B cell (primary cell): ENCODE results near the gene IGSF9. TPM values are rescaled to one million over a fixed set of nuclear protein-coding genes. Genes with fewer than 3 reads are reported as not detected.

ENCODE experiments used
- ATAC-seq: fragments of 200-7000 bp; cut with Tn5 transposase; one replicate; pipeline ENCODE4 v1.10.0; 2021; ENCODE audit warnings: low read depth, mild to moderate bottlenecking, moderate number of reproducible peaks, moderate library complexity
- CTCF ChIA-PET: fragments of 350-600 bp; sonication (Branson Sonifier 250); formaldehyde crosslinking; loops from one replicate; lab custom pipeline; 2021; ENCODE audit warnings: antibody characterized with exemption, inconsistent platforms; lab: Charles Lee
- POLR2A ChIA-PET: fragments of 350-600 bp; sonication (Branson Sonifier 250); formaldehyde crosslinking; loops from one replicate; lab custom pipeline; 2021; ENCODE audit warnings: antibody characterized with exemption; lab: Charles Lee
- DNase-seq: peaks from one replicate; pipeline ENCODE4 v3.0.0; 2013
- H2AFZ ChIP-seq: 2 replicates; pipeline ENCODE4 v1.6.1; 2012; ENCODE audit warnings: mild to moderate bottlenecking, low read depth, low read length; ENCODE audit not compliant: insufficient read depth, poor library complexity, severe bottlenecking
- H3K27ac ChIP-seq, 2 donors: 1 replicate in 1 of 2; 2 replicates in 1 of 2; pipeline ENCODE4 v1.5.1; 2012 to 2013; ENCODE audit warnings: low read length in 2 of 2, mild to moderate bottlenecking in 2 of 2, moderate library complexity in 1 of 2
- H3K27me3 ChIP-seq, 4 experiments: fragments of 200-600 bp in 1 of 4; sonication (generic) in 1 of 4; replicated peaks in 1 of 4; 1 replicate in 2 of 4; 2 replicates in 2 of 4; pipeline versions ENCODE4 v1.6.1 to v1.7.0; 2013 to 2016; ENCODE audit warnings: low read length in 3 of 4, mild to moderate bottlenecking in 2 of 4, mixed read lengths in 1 of 4, moderate library complexity in 1 of 4; ENCODE audit not compliant: insufficient read depth in 4 of 4, control insufficient read depth in 3 of 4; ENCODE audit errors: control extremely low read depth in 1 of 4
- H3K36me3 ChIP-seq, 2 experiments: replicated peaks in 1 of 2; 1 replicate in 1 of 2; 2 replicates in 1 of 2; pipeline versions ENCODE4 v1.6.1 to v1.7.1; 2013; ENCODE audit warnings: low read length in 1 of 2; ENCODE audit not compliant: insufficient read depth in 2 of 2, control insufficient read depth in 1 of 2; ENCODE audit errors: control extremely low read depth in 1 of 2, extremely low read depth in 1 of 2
- H3K4me1 ChIP-seq, 2 donors: fragments of 200-600 bp in 1 of 2; sonication (generic) in 1 of 2; 1 replicate in 1 of 2; 2 replicates in 1 of 2; pipeline versions ENCODE4 v1.5.1 to v1.6.1; 2013 to 2017; ENCODE audit warnings: low read length in 2 of 2; ENCODE audit not compliant: control insufficient read depth in 2 of 2, insufficient read depth in 2 of 2
- H3K4me2 ChIP-seq: replicated peaks from 2 replicates; pipeline ENCODE3; 2012; ENCODE audit warnings: mild to moderate bottlenecking, low read depth, low read length; ENCODE audit not compliant: poor library complexity, severe bottlenecking
- H3K4me3 ChIP-seq, 5 experiments: fragments of 200-600 bp in 1 of 5; sonication (generic) in 1 of 5; 1 replicate in 3 of 5; 2 replicates in 2 of 5; pipeline versions ENCODE4 v1.5.1 to v1.7.0; 2011 to 2016; ENCODE audit warnings: low read length in 4 of 5, mild to moderate bottlenecking in 4 of 5, low read depth in 2 of 5, control low read depth in 1 of 5, moderate library complexity in 1 of 5; ENCODE audit not compliant: insufficient read depth in 1 of 5; ENCODE audit errors: control extremely low read depth in 1 of 5, extremely low read depth in 1 of 5
- H3K79me2 ChIP-seq: fragments of 200-600 bp; sonication (generic); one replicate; pipeline ENCODE4 v1.6.0; 2016; ENCODE audit warnings: low read length; ENCODE audit not compliant: control insufficient read depth, insufficient read depth
- H3K9ac ChIP-seq: fragments of 200-600 bp; sonication (generic); 2 replicates; pipeline ENCODE4 v1.6.1; 2017; ENCODE audit warnings: mild to moderate bottlenecking, low read length, moderate library complexity
- H3K9me3 ChIP-seq, 3 donors: one replicate each; pipeline versions ENCODE4 v1.6.1 to v1.7.1; 2013; ENCODE audit warnings: low read length in 2 of 3; ENCODE audit not compliant: control insufficient read depth in 2 of 3, insufficient read depth in 1 of 3; ENCODE audit errors: control extremely low read depth in 1 of 3
- H4K20me1 ChIP-seq: 2 replicates; pipeline ENCODE4 v1.6.0; 2012; ENCODE audit warnings: mild to moderate bottlenecking, low read length; ENCODE audit not compliant: insufficient read depth, control insufficient read depth, poor library complexity, severe bottlenecking
- H3K27ac Mint-ChIP-seq: one replicate; pipeline ENCODE4 v1.8.0; 2021; ENCODE audit warnings: mixed read lengths
- H3K27me3 Mint-ChIP-seq: one replicate; pipeline ENCODE4 v1.8.0; 2021; ENCODE audit warnings: mixed read lengths
- H3K4me1 Mint-ChIP-seq: one replicate; pipeline ENCODE4 v1.8.0; 2021; ENCODE audit warnings: mixed read lengths
- H3K4me3 Mint-ChIP-seq: one replicate; pipeline ENCODE4 v1.8.0; 2021; ENCODE audit warnings: mixed read lengths
- H3K9me3 Mint-ChIP-seq: one replicate; pipeline ENCODE4 v1.8.0; 2022; ENCODE audit warnings: mixed read lengths; ENCODE audit not compliant: insufficient read depth
- CTCF ChIP-seq: fragments of 200-600 bp; IDR thresholded peaks from one replicate; pipeline ENCODE4 v1.8.0; 2022; ENCODE audit warnings: antibody characterized with exemption, mild to moderate bottlenecking
- EZH2 ChIP-seq: IDR thresholded peaks from 2 replicates; pipeline ENCODE4 v1.6.1; 2012; ENCODE audit warnings: borderline replicate concordance, low read depth, mild to moderate bottlenecking, moderate library complexity, low read length; ENCODE audit not compliant: insufficient read depth, poor library complexity, severe bottlenecking
- WGBS: methylation state at CpG from one replicate; pipeline ENCODE4 v1.1.5; 2013; ENCODE audit warnings: missing lambda C conversion rate; ENCODE audit not compliant: insufficient coverage; 5-methylcytosine and 5-hydroxymethylcytosine counted together
- intact Hi-C: fragments of 100-400 bp; cut with micrococcal nuclease; formaldehyde crosslinking; loops from one replicate; pipeline ENCODE4 v1.10.0; 2022
- polyA plus RNA-seq: library from polyadenylated mRNA; depleted of rRNA; stranded (reverse); fragments of >200 nt; gene quantifications from 2 replicates; pipeline ENCODE4 v1.2.3, GENCODE V29; 2012
- total RNA-seq, 2 donors: library from RNA; stranded (reverse); fragments of 120-200 nt in 1 of 2; gene quantifications; 1 replicate in 1 of 2; 2 replicates in 1 of 2; pipeline versions ENCODE4 v1.2.3 to v1.2.4, GENCODE V29; 2013 to 2022

Gene IGSF9
- total and polyA plus RNA-seq, 2 donors (not counting 1 experiment from before 2014, with no cell fraction given), result 0.36 to 0.37 TPM

GRCh38 chr1:159891275-159892157, 53.9 kb downstream of the IGSF9 start:
- Mint-ChIP-seq H3K27me3 (peaks cover 6% of the 10 kb centered on the region), H3K27ac (peak overlapping the region; percentile 70)
- POLR2A ChIA-PET, result no interaction called here

More at GRCh38 chr1:159891275-159892157, 53.9 kb downstream of the IGSF9 start:
- no peak overlapping the region for H3K9ac ChIP-seq
- no peaks in the 10 kb centered on the region for H3K36me3 ChIP-seq
- H3K4me1 ChIP-seq, result peaks cover 18 to 19% of the 10 kb centered on the region in 2 donors
- Mint-ChIP-seq H3K9me3 (no peaks in the 10 kb centered on the region), H3K4me3 (no peak overlapping the region), H3K4me1 (peaks cover 26% of the 10 kb centered on the region)
- no peak overlapping the region for H3K4me2 ChIP-seq
- no peak overlapping the region for H3K4me3 ChIP-seq
- H3K27ac ChIP-seq, result no peak overlapping the region
- CTCF ChIA-PET, result interaction anchor here (0.6 to 8.9 kb wide), 30 partner anchors 12 to 759 kb away, joined by 3 to 211 read pairs (median 7); partner anchors contain the start of genes DUSP23, FCRL6, IGSF9 and TAGLN2
- DNase-seq (peak; percentile 81), ATAC-seq (peak; percentile 86)
- H4K20me1 ChIP-seq, result no peaks in the 10 kb centered on the region
- H3K79me2 ChIP-seq, result no peaks in the 10 kb centered on the region
- H2AFZ ChIP-seq, result no peak overlapping the region
- WGBS, result 34% methylated on average over 4 of the region's 7 CpGs
- TF ChIP-seq EZH2 (no peak), CTCF (peak; percentile 78)
- H3K27me3 ChIP-seq, result peaks cover 0 to 6% (median 0%) of the 10 kb centered on the region in 4 experiments
- H3K9me3 ChIP-seq, result peaks cover 0 to 3% (median 0%) of the 10 kb centered on the region in 3 donors
- intact Hi-C loops, result loop anchor here (1.0 to 5.0 kb wide), 8 partner anchors 33 to 731 kb away; partner anchors contain the start of genes DUSP23 and TAGLN2
